ENCODE results near the gene SZT2. TPM values are rescaled to one million over a fixed set of nuclear protein-coding genes. Genes with fewer than 3 reads are reported as not detected.
"Not testable (repeated sequence)": the region's sequence is repeated elsewhere in the genome, so short reads cannot be mapped to it uniquely, and the experiment has no call there.

The SZT2 gene
- total and polyA plus RNA-seq, 4 experiments from 2014 or later, result 0.69 to 153 (median 72.1) TPM

DNA sequence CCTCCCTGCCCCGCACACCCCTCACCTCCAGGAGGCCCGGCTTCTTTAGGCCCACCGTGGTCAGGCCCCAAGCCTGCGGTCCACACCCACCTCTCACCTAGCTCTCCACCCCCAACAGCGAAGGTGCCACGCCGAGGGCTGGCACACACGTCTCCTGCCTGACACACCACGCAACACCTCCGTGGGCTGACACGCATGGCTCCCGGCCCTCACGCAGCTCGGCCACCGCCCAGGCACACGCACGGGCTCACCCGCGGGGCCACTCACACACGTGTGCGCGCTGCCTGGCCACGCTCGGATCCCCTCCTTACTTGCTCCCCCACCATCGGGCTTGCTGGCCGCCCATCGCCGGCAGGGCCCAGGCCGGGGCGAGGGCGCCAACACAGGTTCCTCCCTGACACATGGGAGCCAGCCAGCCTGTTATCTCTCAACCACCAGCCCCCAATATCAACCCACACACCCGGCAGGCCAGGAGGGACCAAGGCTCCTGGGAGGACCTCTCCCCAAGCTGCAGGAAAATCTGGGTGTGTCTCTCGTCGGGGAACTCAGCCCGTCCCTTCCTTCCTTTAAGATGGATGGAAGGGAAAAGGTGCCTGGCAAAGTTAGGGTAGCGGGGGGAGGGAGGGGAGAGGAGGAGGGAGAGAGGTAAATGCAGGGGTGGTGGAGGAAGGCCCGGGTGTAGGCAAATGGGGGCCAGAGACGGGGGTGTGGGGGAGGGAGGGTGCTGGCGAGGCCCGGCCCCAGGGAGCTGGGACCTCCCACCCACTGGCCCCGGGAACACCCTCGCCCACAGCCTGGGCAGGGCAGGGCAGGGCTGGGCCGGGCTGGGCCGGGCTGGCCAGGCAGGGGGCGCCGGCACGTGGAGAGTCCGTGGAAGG lies 22.4 kb upstream of the SZT2 start:
- H3K36me3 ChIP-seq (ENCODE audit: insufficient read depth, low read length), result peaks cover 27% of the 10 kb centered on the region
- DNase-seq, result peak; percentile 32 to 59 (median 32)
- no peaks in the 10 kb centered on the region for H3K9me3 ChIP-seq (ENCODE audit: control insufficient read depth in 1 of 2, low read length in 2 of 2)
- intact Hi-C loops (cut with micrococcal nuclease), result loop anchor here (5.0 kb wide), 1 partner anchor 85 kb away; the partner anchor contains the start of gene HYI
- peak overlapping the region; percentile 55 to 76 for H3K4me3 ChIP-seq (ENCODE audit: low read length in 2 of 2)
- no peaks in the 10 kb centered on the region for H3K27me3 Mint-ChIP-seq
- H3K27ac ChIP-seq (ENCODE audit: low read depth, low read length), result peak overlapping the region; percentile 81
- H3K4me3 Mint-ChIP-seq, result peak overlapping the region; percentile 82 to 94 (median 88)
- peak overlapping the region; percentile 77 to 96 (median 91) for H3K27ac Mint-ChIP-seq
- H3K27me3 ChIP-seq (ENCODE audit: insufficient read depth, low read length), result no peaks in the 10 kb centered on the region
- H3K36me3 Mint-ChIP-seq, result peaks cover 14 to 46% of the 10 kb centered on the region in 2 donors
- H3K4me1 Mint-ChIP-seq, result peaks cover 25 to 51% (median 39%) of the 10 kb centered on the region in 4 donors
- H3K9me3 Mint-ChIP-seq, result no peaks in the 10 kb centered on the region
- peaks cover 24% of the 10 kb centered on the region for H3K4me1 ChIP-seq (ENCODE audit: insufficient read depth, low read length)
- CTCF ChIA-PET (ENCODE audit: partially characterized antibody), result interaction anchor here (1.0 to 2.7 kb wide), 4 partner anchors 9 to 23 kb away, joined by 3 to 15 read pairs (median 6); partner anchors contain the start of gene CDC20
- POLR2A ChIA-PET (ENCODE audit: partially characterized antibody), result interaction anchor here (0.6 to 3.4 kb wide), 13 partner anchors 9 to 607 kb away, joined by 3 to 47 read pairs (median 9); partner anchors contain the start of genes CDC20, CFAP57, EBNA1BP2 and HYI

DNA sequence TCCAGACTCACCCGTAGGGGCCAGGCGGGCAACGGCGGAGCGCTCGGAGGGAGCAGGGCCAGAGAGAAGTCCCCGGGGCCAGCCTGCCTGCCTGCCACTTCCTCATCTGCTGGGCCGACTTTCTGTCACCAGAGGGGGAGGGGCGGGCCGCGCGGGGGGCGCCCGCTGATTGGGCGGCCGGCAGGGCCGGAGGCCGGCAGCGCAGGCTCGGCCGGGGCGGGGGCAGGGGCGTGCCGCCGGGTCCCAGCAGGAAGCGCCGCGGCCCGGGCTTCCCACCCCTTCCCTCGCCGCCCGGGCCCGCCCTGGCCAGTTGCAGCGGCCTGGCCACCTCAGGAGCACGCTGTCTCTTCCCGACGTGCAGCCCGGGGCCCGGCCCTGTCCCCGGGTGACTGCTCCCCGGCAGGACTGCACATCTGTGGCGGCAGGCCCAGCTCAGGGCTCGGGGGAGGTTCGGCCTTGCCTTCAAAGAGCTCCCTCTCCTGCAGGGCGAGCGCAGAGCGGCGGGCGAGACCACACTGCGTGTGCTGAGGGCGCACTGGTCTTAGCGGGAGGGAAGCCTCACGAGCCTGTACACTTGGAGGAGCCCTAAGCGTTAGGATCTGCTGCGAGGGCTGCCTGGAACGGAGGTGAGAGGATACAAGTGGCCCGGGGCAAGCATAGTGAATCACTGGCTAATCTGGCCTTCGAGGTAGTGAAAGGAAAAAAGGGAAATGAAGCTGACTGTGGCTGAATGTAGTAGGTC lies 21.6 kb upstream of the SZT2 start, which contains the start of gene ELOVL1:
Gene ELOVL1 (minus strand): TSS at position 108 of the 742 bp plus-strand sequence. CDS start 2,402 bp downstream, outside the sequence.
- H3K4me3 ChIP-seq (ENCODE audit: low read length in 2 of 2), result peak within 1 kb of the TSS; percentile 68 to 76
- peaks cover 24% of the 10 kb centered on the region for H3K4me1 ChIP-seq (ENCODE audit: insufficient read depth, low read length)
- Mint-ChIP-seq H3K36me3 (peaks cover 11 to 40% of the 10 kb centered on the region in 2 donors), H3K4me1 (peaks cover 25 to 51% (median 38%) of the 10 kb centered on the region in 4 donors), H3K9me3 (no peaks in the 10 kb centered on the region), H3K27ac (peak within 1 kb of the TSS; percentile 87 to 96 (median 93)), H3K4me3 (peak within 1 kb of the TSS; percentile 87 to 94 (median 90)), H3K27me3 (no peaks in the 10 kb centered on the region)
- H3K27me3 ChIP-seq (ENCODE audit: insufficient read depth, low read length), result no peaks in the 10 kb centered on the region
- peak; percentile 70 to 82 (median 74) for DNase-seq
- CTCF ChIA-PET (ENCODE audit: partially characterized antibody), result interaction anchor here (0.7 to 2.7 kb wide), 8 partner anchors 10 to 141 kb away, joined by 3 to 15 read pairs (median 4); partner anchors contain the start of gene CDC20
- H3K36me3 ChIP-seq (ENCODE audit: insufficient read depth, low read length), result peaks cover 24% of the 10 kb centered on the region
- H3K27ac ChIP-seq (ENCODE audit: low read depth, low read length), result peak within 1 kb of the TSS; percentile 81
- intact Hi-C loops (cut with micrococcal nuclease), result loop anchor here (1.0 to 5.0 kb wide), 6 partner anchors 10 to 196 kb away; partner anchors contain the start of genes CDC20, CFAP57, EBNA1BP2 and HYI
- H3K9me3 ChIP-seq (ENCODE audit: control insufficient read depth in 1 of 2, low read length in 2 of 2), result no peaks in the 10 kb centered on the region
- POLR2A ChIA-PET (ENCODE audit: partially characterized antibody), result interaction anchor here (0.9 to 3.4 kb wide), 12 partner anchors 10 to 1264 kb away, joined by 3 to 47 read pairs (median 10); partner anchors contain the start of genes CDC20, CFAP57, EBNA1BP2 and HYI

DNA sequence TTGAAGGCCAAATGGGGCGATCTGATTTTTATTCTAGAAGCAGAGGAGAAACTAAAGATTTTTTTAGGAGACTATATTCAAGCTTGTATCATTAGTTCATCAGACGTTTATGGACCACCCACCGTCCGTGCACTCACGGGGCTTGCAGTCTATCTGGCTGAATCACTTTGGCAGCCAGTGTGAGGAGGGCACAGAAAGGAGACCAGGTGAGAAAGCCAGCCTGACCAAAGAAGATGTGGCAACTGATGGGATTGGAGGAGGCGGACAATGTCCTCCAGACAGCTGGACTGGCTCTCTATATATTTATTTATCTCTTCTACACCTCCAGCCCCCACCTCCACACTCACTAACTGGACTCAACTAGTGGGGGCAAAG lies 21.1 kb upstream of the SZT2 start:
- H3K27ac Mint-ChIP-seq, result peak overlapping the region; percentile 73 to 93 (median 90)
- H3K27me3 ChIP-seq (ENCODE audit: insufficient read depth, low read length), result no peaks in the 10 kb centered on the region

DNA sequence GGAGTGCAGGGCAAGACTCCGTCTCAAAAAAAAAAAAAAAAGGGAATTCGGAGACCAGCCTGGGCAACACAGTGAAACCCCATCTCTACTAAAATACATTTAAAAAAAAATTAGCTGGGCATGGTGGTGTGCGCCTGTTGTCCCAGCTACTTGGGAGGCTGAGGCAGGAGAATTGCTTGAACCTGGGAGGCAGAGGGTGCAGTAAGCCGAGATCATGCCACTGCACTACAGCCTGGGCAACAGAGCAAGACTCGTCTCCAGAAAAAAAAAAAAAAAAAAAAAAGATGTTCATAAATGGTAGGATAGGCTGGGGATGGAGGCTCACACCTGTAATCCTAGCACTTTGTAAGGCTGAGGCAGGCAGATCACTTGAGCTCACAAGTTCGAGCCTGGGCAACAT lies 19.9 kb upstream of the SZT2 start:
- not testable (repeated sequence) for H3K9me3 Mint-ChIP-seq; H3K27ac ChIP-seq (ENCODE audit: low read depth, low read length); H3K27me3 ChIP-seq (ENCODE audit: insufficient read depth, low read length); H3K4me3 ChIP-seq (ENCODE audit: low read length in 2 of 2); DNase-seq; H3K27me3 Mint-ChIP-seq; H3K36me3 ChIP-seq (ENCODE audit: insufficient read depth, low read length); H3K9me3 ChIP-seq (ENCODE audit: control insufficient read depth in 1 of 2, low read length in 2 of 2)
- POLR2A ChIA-PET (ENCODE audit: partially characterized antibody), result interaction anchor here (1.2 to 2.4 kb wide), 2 partner anchors 11 to 20 kb away, joined by 3 to 10 read pairs; partner anchors contain the start of gene CDC20
- H3K27ac Mint-ChIP-seq, result peak overlapping the region in 2 of 7 donors; percentile 18 to 25
- CTCF ChIA-PET (ENCODE audit: partially characterized antibody), result interaction anchor here (0.7 to 1.1 kb wide), 2 partner anchors 19 to 44 kb away, joined by 3 read pairs; no protein-coding TSS in a partner anchor
- peaks cover 0 to 26% of the 10 kb centered on the region in 2 donors for H3K36me3 Mint-ChIP-seq
- intact Hi-C loops (cut with micrococcal nuclease), result loop anchor here (5.0 kb wide), 1 partner anchor 83 kb away; the partner anchor contains the start of gene HYI
- H3K4me3 Mint-ChIP-seq, result peak overlapping the region in 3 of 8 donors; percentile 15 to 31 (median 21)
- peaks cover 24% of the 10 kb centered on the region for H3K4me1 ChIP-seq (ENCODE audit: insufficient read depth, low read length)
- H3K4me1 Mint-ChIP-seq, result peaks cover 25 to 51% (median 38%) of the 10 kb centered on the region in 4 donors

More for the DNA sequence above, 21.1 kb upstream of the SZT2 start:
- Mint-ChIP-seq H3K4me3 (peak overlapping the region; percentile 87 to 94 (median 90)), H3K9me3 (no peaks in the 10 kb centered on the region), H3K27me3 (no peaks in the 10 kb centered on the region), H3K36me3 (peaks cover 9 to 37% of the 10 kb centered on the region in 2 donors), H3K4me1 (peaks cover 25 to 51% (median 38%) of the 10 kb centered on the region in 4 donors)
- intact Hi-C loops (cut with micrococcal nuclease), result loop anchor here (1.0 to 5.0 kb wide), 6 partner anchors 10 to 196 kb away; partner anchors contain the start of genes CDC20, CFAP57, EBNA1BP2 and HYI
- H3K4me3 ChIP-seq (ENCODE audit: low read length in 2 of 2), result peak overlapping the region; percentile 68 to 71
- H3K36me3 ChIP-seq (ENCODE audit: insufficient read depth, low read length), result peaks cover 18% of the 10 kb centered on the region
- H3K9me3 ChIP-seq (ENCODE audit: control insufficient read depth in 1 of 2, low read length in 2 of 2), result no peaks in the 10 kb centered on the region
- ChIA-PET POLR2A (ENCODE audit: partially characterized antibody) (interaction anchor here (0.9 to 3.4 kb wide), 11 partner anchors 9 to 1263 kb away, joined by 3 to 47 read pairs (median 10); partner anchors contain the start of genes CDC20, CFAP57, EBNA1BP2 and HYI), CTCF (ENCODE audit: partially characterized antibody) (interaction anchor here (0.7 to 2.7 kb wide), 8 partner anchors 10 to 142 kb away, joined by 3 to 15 read pairs (median 4); partner anchors contain the start of gene CDC20)
- H3K27ac ChIP-seq (ENCODE audit: low read depth, low read length), result peak overlapping the region; percentile 81
- DNase-seq, result no peak
- peaks cover 24% of the 10 kb centered on the region for H3K4me1 ChIP-seq (ENCODE audit: insufficient read depth, low read length)

DNA sequence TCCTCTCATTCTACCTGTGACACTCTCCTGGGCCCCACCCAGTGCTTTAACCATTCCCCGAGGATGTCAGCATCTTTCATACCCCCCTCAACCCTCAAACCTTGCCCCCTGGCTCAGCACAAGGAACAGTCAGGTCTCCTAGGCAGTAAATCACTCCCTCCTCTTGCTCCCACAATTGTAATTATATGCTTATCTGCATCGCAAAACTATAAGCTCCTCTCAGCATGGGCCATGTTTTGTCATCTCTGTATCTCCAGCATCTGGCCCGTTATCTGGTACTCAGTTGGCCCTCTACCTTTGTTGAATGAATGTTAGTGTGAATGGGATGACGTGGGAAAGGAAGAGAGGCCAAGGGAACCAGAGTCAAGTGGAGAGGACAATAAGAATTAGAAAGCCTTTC lies 19.1 kb upstream of the SZT2 start:
- Histone ChIP-seq H3K4me3 (ENCODE audit: low read length in 2 of 2) (no peak overlapping the region), H3K4me1 (ENCODE audit: insufficient read depth, low read length) (peaks cover 23% of the 10 kb centered on the region), H3K27me3 (ENCODE audit: insufficient read depth, low read length) (no peaks in the 10 kb centered on the region), H3K27ac (ENCODE audit: low read depth, low read length) (no peak overlapping the region), H3K9me3 (ENCODE audit: control insufficient read depth in 1 of 2, low read length in 2 of 2) (no peaks in the 10 kb centered on the region), H3K36me3 (ENCODE audit: insufficient read depth, low read length) (no peaks in the 10 kb centered on the region)
- CTCF ChIA-PET (ENCODE audit: partially characterized antibody), result interaction anchor here (0.7 to 1.1 kb wide), 2 partner anchors 18 to 43 kb away, joined by 3 read pairs; no protein-coding TSS in a partner anchor
- Mint-ChIP-seq H3K36me3 (peaks cover 0 to 20% of the 10 kb centered on the region in 2 donors), H3K27ac (peak overlapping the region in 5 of 7 donors; percentile 9 to 86 (median 69)), H3K4me1 (peaks cover 19 to 45% (median 34%) of the 10 kb centered on the region in 4 donors), H3K9me3 (no peaks in the 10 kb centered on the region), H3K4me3 (peak overlapping the region in 3 of 8 donors; percentile 28 to 59 (median 55)), H3K27me3 (no peaks in the 10 kb centered on the region)
- DNase-seq, result no peak
- POLR2A ChIA-PET (ENCODE audit: partially characterized antibody), result interaction anchor here (1.2 to 2.4 kb wide), 2 partner anchors 12 to 20 kb away, joined by 3 to 10 read pairs; partner anchors contain the start of gene CDC20
- intact Hi-C loops (cut with micrococcal nuclease), result no loop called here

DNA sequence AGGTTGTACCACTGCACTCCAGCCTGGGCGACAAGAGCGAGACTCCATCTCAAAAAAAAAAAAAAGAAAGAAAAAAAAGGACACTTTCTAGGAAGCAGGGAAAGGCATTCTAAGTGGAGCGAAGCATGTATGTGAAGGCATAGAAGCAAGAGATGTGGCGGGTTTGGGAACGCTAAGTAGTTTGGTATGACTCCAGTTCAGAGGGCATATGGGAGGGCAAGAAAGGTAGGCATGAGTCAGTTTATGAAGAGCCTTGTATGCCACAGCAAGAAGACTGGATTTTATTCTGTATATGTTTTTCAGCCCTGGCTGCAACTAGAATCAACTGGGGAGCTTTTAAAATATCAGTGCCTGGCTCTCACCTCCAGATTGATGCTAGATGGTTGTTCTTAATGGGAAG lies 17.5 kb upstream of the SZT2 start:
- peaks cover 16 to 31% (median 22%) of the 10 kb centered on the region in 4 donors for H3K4me1 Mint-ChIP-seq
- no peaks in the 10 kb centered on the region for H3K9me3 Mint-ChIP-seq
- Histone ChIP-seq H3K9me3 (ENCODE audit: control insufficient read depth in 1 of 2, low read length in 2 of 2) (no peaks in the 10 kb centered on the region), H3K27me3 (ENCODE audit: insufficient read depth, low read length) (no peaks in the 10 kb centered on the region), H3K36me3 (ENCODE audit: insufficient read depth, low read length) (no peaks in the 10 kb centered on the region), H3K4me3 (ENCODE audit: low read length in 2 of 2) (no peak overlapping the region), H3K27ac (ENCODE audit: low read depth, low read length) (no peak overlapping the region), H3K4me1 (ENCODE audit: insufficient read depth, low read length) (peaks cover 7% of the 10 kb centered on the region)
- no peak overlapping the region for H3K27ac Mint-ChIP-seq
- DNase-seq, result no peak
- ChIA-PET POLR2A (ENCODE audit: partially characterized antibody) (interaction anchor here (0.6 to 0.9 kb wide), 2 partner anchors 23 to 42 kb away, joined by 3 read pairs; no protein-coding TSS in a partner anchor), CTCF (ENCODE audit: partially characterized antibody) (interaction anchor here (0.8 kb wide), 1 partner anchor 14 kb away, joined by 3 read pairs; the partner anchor contains the start of gene CDC20)
- intact Hi-C loops (cut with micrococcal nuclease), result no loop called here
- H3K4me3 Mint-ChIP-seq, result no peak overlapping the region
- no peaks in the 10 kb centered on the region for H3K27me3 Mint-ChIP-seq
- H3K36me3 Mint-ChIP-seq, result peaks cover 0 to 13% of the 10 kb centered on the region in 2 donors

Measured in CD4-positive, alpha-beta memory T cell (primary cell).